K562 (cell line): ENCODE data around the gene POLR3G. TPM values are rescaled to one million over a fixed set of nuclear protein-coding genes. Genes with fewer than 3 reads are reported as not detected.
A peak's percentile ranks its signal among the peaks of the same experiment; 100 is the strongest.

ENCODE experiments used
- DIDO1 ChIP-seq: fragments of 450-650 bp; IDR thresholded peaks from 2 replicates; pipeline ENCODE4 v1.6.1; 2016; ENCODE audit warnings: low read depth, missing biosample characterization, missing genetic modification characterization
- DNMT1 ChIP-seq: fragments of 450-650 bp; IDR thresholded peaks from 2 replicates; pipeline ENCODE4 v1.6.1; 2016; ENCODE audit warnings: antibody characterized with exemption, mild to moderate bottlenecking
- FOXK2 ChIP-seq, 2 experiments: fragments of 450-650 bp; IDR thresholded peaks in 1 of 2; conservative IDR thresholded peaks in 1 of 2; 2 replicates each; pipeline ENCODE4 v1.6.1; 2016; ENCODE audit warnings: low read depth in 2 of 2, mild to moderate bottlenecking in 1 of 2
- L3MBTL2 ChIP-seq: fragments of 450-650 bp; IDR thresholded peaks from 2 replicates; pipeline ENCODE4 v1.6.1; 2016; ENCODE audit warnings: mild to moderate bottlenecking, moderate library complexity
- MGA ChIP-seq: fragments of 450-650 bp; IDR thresholded peaks from 2 replicates; pipeline ENCODE4 v1.6.1; 2016; ENCODE audit warnings: mild to moderate bottlenecking, moderate library complexity
- MTA2 ChIP-seq: fragments of 450-650 bp; IDR thresholded peaks from 2 replicates; pipeline ENCODE4 v1.6.1; 2016; ENCODE audit warnings: low read depth
- NR2C1 ChIP-seq, 2 experiments: fragments of 450-650 bp; IDR thresholded peaks; 2 replicates each; pipeline ENCODE4 v1.6.1; 2017; ENCODE audit warnings: mild to moderate bottlenecking in 2 of 2, antibody characterized with exemption in 1 of 2, inconsistent platforms in 1 of 2, missing compliant biosample characterization in 1 of 2, missing genetic modification characterization in 1 of 2
- NR2C2 ChIP-seq, 2 experiments: fragments of 200-800 bp in 1 of 2; sonication (Bioruptor generic) in 1 of 2; sonication (generic) in 1 of 2; formaldehyde crosslinking in 1 of 2; IDR thresholded peaks; 2 replicates each; pipeline versions ENCODE4 v1.6.1 to v1.8.0; 2016 to 2022; ENCODE audit warnings: mild to moderate bottlenecking in 1 of 2, missing compliant biosample characterization in 1 of 2, missing genetic modification characterization in 1 of 2, missing genetic modification reagents in 1 of 2
- SPI1 ChIP-seq: IDR thresholded peaks from 2 replicates; pipeline ENCODE4 v1.6.1; 2011; ENCODE audit warnings: low read depth, low read length, control low read depth, borderline replicate concordance
- TAL1 ChIP-seq: fragments of 450-650 bp; IDR thresholded peaks from 2 replicates; pipeline ENCODE4 v1.6.1; 2016; ENCODE audit warnings: mild to moderate bottlenecking
- polyA plus RNA-seq, 8 experiments: library from polyadenylated mRNA; depleted of rRNA in 4 of 8; stranded (reverse) in 5 of 8; unstranded in 3 of 8; fragments of >200 nt; fragmentation: Nextera tagmentation in 2 of 8; fragmentation: Illumina TruSeq in 1 of 8; extraction: Ambion mirVana in 2 of 8; extraction: Trizol in 1 of 8; gene quantifications; 2 replicates each; pipeline versions ENCODE4 v1.2.1 to v1.2.3, GENCODE V29; 2011 to 2014; ENCODE audit warnings: inconsistent platforms in 1 of 8, missing spikeins in 1 of 8
- total RNA-seq, 7 experiments: library from RNA; depleted of rRNA in 6 of 7; stranded (reverse); fragments of >200 nt in 6 of 7; fragmentation: Illumina TruSeq in 2 of 7; extraction: Trizol in 2 of 7; gene quantifications; 2 replicates each; pipeline versions ENCODE4 v1.2.1 to v1.2.3, GENCODE V29; 2011 to 2021; ENCODE audit warnings: low replicate concordance in 1 of 7

POLR3G gene
- total and polyA plus RNA-seq, 9 of the 15 experiments (the other 6 are each of a cell fraction or from before 2014, with no cell fraction given) = 39.0 to 111 (median 59.0) TPM

- no peak for TF ChIP-seq DNMT1
- no peak for TF ChIP-seq TAL1
- TF ChIP-seq L3MBTL2 = peak; percentile 51; the same call in 1 of the 2 replicates
- TF ChIP-seq SPI1 = peak; percentile 19; the same call in 1 of the 2 replicates
- peak; percentile 38; the same call in 1 of the 2 replicates for TF ChIP-seq DIDO1 (tag)
- peak; percentile 68 for TF ChIP-seq NR2C1 (IDR thresholded peaks at IDR 0.05)
- TF ChIP-seq NR2C1 (tag; IDR thresholded peaks at IDR 0.05) = peak; percentile 75
- TF ChIP-seq NR2C2 (CRISPR knock-in tag; IDR thresholded peaks at IDR 0.05) = no peak
- peak; percentile 77 for TF ChIP-seq NR2C2 (tag; IDR thresholded peaks at IDR 0.05)
- TF ChIP-seq MGA = no peak
- peak in 1 of 2 experiments; percentile 36; a peak in 1 of 4 replicates for TF ChIP-seq FOXK2 (conservative IDR thresholded peaks at IDR 0.05 in 1 of 2, IDR thresholded peaks at IDR 0.05 in 1 of 2; ENCODE audit: low read depth in 2 of 2)
- no peak for TF ChIP-seq MTA2
Observed at GRCh38 chr5:90533794-90534193, 59.1 kb downstream of the POLR3G start (continued).
